GM12878 (cell line): ENCODE measurements around the gene ADRA2B. TPM values are rescaled to one million over a fixed set of nuclear protein-coding genes. Genes with fewer than 3 reads are reported as not detected.

ENCODE experiments used
- ATF7 ChIP-seq: fragments of 450-650 bp; IDR thresholded peaks from 2 replicates; pipeline ENCODE4 v1.6.1; 2016; ENCODE audit warnings: low read depth, mild to moderate bottlenecking
- BCL11A ChIP-seq: IDR thresholded peaks from 2 replicates; pipeline ENCODE4 v1.6.1; 2011; ENCODE audit warnings: low read depth, low read length
- CHD2 ChIP-seq: IDR thresholded peaks from 2 replicates; pipeline ENCODE4 v1.6.1; 2011; ENCODE audit warnings: low read depth, low read length, improper control_type of control experiment, borderline replicate concordance
- ESRRA ChIP-seq: IDR thresholded peaks from 2 replicates; pipeline ENCODE4 v1.6.1; 2012; ENCODE audit warnings: mild to moderate bottlenecking, low read length, improper control_type of control experiment
- MYB ChIP-seq: fragments of 150-350 bp; IDR thresholded peaks from 2 replicates; pipeline ENCODE4 v1.6.1; 2014; ENCODE audit warnings: mild to moderate bottlenecking, low read depth, low read length, borderline replicate concordance
- POLR2AphosphoS5 ChIP-seq: IDR thresholded peaks from 2 replicates; pipeline ENCODE4 v1.6.1; 2011; ENCODE audit warnings: mild to moderate bottlenecking, low read length, inconsistent platforms
- TCF3 ChIP-seq: IDR thresholded peaks from 2 replicates; pipeline ENCODE4 v1.6.1; 2012; ENCODE audit warnings: low read depth, mild to moderate bottlenecking, low read length, borderline replicate concordance; ENCODE audit not compliant: insufficient read depth
- polyA plus RNA-seq, 11 experiments: library from polyadenylated mRNA; depleted of rRNA in 4 of 11; unstranded in 6 of 11; stranded (reverse) in 5 of 11; fragments of >200 nt; fragmentation: Nextera tagmentation in 4 of 11; fragmentation: Illumina TruSeq in 1 of 11; extraction: Ambion mirVana in 4 of 11; extraction: Trizol in 1 of 11; gene quantifications; 1 replicate in 1 of 11; 2 replicates in 10 of 11; pipeline versions ENCODE4 v1.2.1 to v1.2.3, GENCODE V29; 2011 to 2016; ENCODE audit warnings: inconsistent platforms in 2 of 11, missing spikeins in 2 of 11, low read depth in 1 of 11
- total RNA-seq, 4 experiments: library from RNA; depleted of rRNA in 3 of 4; stranded (reverse); fragments of >200 nt in 3 of 4; fragmentation: Illumina TruSeq in 1 of 4; extraction: Trizol in 1 of 4; gene quantifications; 2 replicates each; pipeline versions ENCODE4 v1.2.1 to v1.2.3, GENCODE V29; 2013 to 2021
- TF ChIP-seq, protein P1 (sequence below): IDR thresholded peaks from 2 replicates; pipeline ENCODE4 v1.6.1; 2012; ENCODE audit warnings: mild to moderate bottlenecking, low read depth, low read length
- TF ChIP-seq, protein P2 (sequence below): fragments of 450-650 bp; IDR thresholded peaks from 2 replicates; pipeline ENCODE4 v1.6.1; 2016; ENCODE audit warnings: mild to moderate bottlenecking, moderate library complexity, borderline replicate concordance
- TF ChIP-seq, protein P3 (sequence below): fragments of 150-350 bp; IDR thresholded peaks from 2 replicates; pipeline ENCODE4 v1.6.1; 2016; ENCODE audit warnings: low read depth, low read length
- TF ChIP-seq, protein P4 (sequence below): fragments of 450-650 bp; formaldehyde crosslinking; IDR thresholded peaks from 2 replicates; pipeline ENCODE4 v1.5.0; 2022; ENCODE audit warnings: mild to moderate bottlenecking, missing genetic modification characterization
- TF ChIP-seq, protein P5 (sequence below): fragments of 450-650 bp; IDR thresholded peaks from 2 replicates; pipeline ENCODE4 v1.6.1; 2016; ENCODE audit warnings: mild to moderate bottlenecking

ADRA2B gene
- total and polyA plus RNA-seq, 10 of the 15 experiments (the other 5 are each of a cell fraction or from before 2014, with no cell fraction given), result 0.01 to 0.10 (median 0.04) TPM; not detected in 6

DNA sequence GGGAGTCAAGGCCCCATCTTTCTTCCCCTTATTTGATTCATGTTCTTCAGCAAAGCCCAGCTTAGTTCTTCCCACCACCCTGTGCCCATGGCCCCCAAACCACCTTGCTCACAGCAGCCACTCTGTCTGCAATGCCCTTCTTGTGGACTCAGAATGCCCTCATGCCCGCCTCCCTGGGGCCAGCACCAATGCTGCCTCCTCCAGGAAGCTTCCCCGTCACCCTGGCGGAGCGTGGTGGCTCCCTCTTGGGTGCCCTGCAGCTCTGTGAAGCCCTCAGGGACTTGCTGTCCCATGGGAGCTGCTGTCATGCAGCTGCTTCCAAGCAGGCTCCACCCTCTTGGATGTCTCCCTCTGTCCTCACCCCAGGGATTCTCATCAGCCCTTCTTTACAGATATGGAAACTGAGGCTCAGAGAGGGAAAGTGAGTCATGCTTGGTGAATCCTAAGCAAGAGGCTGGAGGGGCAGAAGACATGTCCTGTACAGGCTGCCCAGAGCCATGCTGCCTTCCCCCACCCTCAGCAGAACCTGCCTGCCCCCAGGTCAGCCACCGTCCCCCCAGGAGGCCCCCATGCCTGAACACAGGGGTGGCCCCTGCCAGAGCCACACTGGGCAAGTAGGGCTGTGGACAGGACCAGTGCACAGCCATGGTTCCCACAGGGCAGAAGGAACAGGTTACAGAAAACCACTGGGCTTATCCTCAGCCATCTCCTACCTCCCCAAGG is 40.7 kb upstream of the ADRA2B start (continued):
- TF ChIP-seq BCL11A (peak; percentile 78), ATF7 (peak; percentile 56), MYB (no peak), CHD2 (peak; percentile 59), TCF3 (no peak), ESRRA (0 out of 2 replicates have a peak, but pooled peaks have one; percentile 39), POLR2AphosphoS5 (no peak)
- TF ChIP-seq, protein P1, sequence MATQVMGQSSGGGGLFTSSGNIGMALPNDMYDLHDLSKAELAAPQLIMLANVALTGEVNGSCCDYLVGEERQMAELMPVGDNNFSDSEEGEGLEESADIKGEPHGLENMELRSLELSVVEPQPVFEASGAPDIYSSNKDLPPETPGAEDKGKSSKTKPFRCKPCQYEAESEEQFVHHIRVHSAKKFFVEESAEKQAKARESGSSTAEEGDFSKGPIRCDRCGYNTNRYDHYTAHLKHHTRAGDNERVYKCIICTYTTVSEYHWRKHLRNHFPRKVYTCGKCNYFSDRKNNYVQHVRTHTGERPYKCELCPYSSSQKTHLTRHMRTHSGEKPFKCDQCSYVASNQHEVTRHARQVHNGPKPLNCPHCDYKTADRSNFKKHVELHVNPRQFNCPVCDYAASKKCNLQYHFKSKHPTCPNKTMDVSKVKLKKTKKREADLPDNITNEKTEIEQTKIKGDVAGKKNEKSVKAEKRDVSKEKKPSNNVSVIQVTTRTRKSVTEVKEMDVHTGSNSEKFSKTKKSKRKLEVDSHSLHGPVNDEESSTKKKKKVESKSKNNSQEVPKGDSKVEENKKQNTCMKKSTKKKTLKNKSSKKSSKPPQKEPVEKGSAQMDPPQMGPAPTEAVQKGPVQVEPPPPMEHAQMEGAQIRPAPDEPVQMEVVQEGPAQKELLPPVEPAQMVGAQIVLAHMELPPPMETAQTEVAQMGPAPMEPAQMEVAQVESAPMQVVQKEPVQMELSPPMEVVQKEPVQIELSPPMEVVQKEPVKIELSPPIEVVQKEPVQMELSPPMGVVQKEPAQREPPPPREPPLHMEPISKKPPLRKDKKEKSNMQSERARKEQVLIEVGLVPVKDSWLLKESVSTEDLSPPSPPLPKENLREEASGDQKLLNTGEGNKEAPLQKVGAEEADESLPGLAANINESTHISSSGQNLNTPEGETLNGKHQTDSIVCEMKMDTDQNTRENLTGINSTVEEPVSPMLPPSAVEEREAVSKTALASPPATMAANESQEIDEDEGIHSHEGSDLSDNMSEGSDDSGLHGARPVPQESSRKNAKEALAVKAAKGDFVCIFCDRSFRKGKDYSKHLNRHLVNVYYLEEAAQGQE, result no peak
- TF ChIP-seq, protein P2, sequence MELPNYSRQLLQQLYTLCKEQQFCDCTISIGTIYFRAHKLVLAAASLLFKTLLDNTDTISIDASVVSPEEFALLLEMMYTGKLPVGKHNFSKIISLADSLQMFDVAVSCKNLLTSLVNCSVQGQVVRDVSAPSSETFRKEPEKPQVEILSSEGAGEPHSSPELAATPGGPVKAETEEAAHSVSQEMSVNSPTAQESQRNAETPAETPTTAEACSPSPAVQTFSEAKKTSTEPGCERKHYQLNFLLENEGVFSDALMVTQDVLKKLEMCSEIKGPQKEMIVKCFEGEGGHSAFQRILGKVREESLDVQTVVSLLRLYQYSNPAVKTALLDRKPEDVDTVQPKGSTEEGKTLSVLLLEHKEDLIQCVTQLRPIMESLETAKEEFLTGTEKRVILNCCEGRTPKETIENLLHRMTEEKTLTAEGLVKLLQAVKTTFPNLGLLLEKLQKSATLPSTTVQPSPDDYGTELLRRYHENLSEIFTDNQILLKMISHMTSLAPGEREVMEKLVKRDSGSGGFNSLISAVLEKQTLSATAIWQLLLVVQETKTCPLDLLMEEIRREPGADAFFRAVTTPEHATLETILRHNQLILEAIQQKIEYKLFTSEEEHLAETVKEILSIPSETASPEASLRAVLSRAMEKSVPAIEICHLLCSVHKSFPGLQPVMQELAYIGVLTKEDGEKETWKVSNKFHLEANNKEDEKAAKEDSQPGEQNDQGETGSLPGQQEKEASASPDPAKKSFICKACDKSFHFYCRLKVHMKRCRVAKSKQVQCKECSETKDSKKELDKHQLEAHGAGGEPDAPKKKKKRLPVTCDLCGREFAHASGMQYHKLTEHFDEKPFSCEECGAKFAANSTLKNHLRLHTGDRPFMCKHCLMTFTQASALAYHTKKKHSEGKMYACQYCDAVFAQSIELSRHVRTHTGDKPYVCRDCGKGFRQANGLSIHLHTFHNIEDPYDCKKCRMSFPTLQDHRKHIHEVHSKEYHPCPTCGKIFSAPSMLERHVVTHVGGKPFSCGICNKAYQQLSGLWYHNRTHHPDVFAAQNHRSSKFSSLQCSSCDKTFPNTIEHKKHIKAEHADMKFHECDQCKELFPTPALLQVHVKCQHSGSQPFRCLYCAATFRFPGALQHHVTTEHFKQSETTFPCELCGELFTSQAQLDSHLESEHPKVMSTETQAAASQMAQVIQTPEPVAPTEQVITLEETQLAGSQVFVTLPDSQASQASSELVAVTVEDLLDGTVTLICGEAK, result no peak
- TF ChIP-seq, protein P3, sequence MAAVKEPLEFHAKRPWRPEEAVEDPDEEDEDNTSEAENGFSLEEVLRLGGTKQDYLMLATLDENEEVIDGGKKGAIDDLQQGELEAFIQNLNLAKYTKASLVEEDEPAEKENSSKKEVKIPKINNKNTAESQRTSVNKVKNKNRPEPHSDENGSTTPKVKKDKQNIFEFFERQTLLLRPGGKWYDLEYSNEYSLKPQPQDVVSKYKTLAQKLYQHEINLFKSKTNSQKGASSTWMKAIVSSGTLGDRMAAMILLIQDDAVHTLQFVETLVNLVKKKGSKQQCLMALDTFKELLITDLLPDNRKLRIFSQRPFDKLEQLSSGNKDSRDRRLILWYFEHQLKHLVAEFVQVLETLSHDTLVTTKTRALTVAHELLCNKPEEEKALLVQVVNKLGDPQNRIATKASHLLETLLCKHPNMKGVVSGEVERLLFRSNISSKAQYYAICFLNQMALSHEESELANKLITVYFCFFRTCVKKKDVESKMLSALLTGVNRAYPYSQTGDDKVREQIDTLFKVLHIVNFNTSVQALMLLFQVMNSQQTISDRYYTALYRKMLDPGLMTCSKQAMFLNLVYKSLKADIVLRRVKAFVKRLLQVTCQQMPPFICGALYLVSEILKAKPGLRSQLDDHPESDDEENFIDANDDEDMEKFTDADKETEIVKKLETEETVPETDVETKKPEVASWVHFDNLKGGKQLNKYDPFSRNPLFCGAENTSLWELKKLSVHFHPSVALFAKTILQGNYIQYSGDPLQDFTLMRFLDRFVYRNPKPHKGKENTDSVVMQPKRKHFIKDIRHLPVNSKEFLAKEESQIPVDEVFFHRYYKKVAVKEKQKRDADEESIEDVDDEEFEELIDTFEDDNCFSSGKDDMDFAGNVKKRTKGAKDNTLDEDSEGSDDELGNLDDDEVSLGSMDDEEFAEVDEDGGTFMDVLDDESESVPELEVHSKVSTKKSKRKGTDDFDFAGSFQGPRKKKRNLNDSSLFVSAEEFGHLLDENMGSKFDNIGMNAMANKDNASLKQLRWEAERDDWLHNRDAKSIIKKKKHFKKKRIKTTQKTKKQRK, result no peak
- TF ChIP-seq, protein P4, sequence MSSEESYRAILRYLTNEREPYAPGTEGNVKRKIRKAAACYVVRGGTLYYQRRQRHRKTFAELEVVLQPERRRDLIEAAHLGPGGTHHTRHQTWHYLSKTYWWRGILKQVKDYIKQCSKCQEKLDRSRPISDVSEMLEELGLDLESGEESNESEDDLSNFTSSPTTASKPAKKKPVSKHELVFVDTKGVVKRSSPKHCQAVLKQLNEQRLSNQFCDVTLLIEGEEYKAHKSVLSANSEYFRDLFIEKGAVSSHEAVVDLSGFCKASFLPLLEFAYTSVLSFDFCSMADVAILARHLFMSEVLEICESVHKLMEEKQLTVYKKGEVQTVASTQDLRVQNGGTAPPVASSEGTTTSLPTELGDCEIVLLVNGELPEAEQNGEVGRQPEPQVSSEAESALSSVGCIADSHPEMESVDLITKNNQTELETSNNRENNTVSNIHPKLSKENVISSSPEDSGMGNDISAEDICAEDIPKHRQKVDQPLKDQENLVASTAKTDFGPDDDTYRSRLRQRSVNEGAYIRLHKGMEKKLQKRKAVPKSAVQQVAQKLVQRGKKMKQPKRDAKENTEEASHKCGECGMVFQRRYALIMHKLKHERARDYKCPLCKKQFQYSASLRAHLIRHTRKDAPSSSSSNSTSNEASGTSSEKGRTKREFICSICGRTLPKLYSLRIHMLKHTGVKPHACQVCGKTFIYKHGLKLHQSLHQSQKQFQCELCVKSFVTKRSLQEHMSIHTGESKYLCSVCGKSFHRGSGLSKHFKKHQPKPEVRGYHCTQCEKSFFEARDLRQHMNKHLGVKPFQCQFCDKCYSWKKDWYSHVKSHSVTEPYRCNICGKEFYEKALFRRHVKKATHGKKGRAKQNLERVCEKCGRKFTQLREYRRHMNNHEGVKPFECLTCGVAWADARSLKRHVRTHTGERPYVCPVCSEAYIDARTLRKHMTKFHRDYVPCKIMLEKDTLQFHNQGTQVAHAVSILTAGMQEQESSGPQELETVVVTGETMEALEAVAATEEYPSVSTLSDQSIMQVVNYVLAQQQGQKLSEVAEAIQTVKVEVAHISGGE (CRISPR knock-in tag), result no peak
- TF ChIP-seq, protein P5, sequence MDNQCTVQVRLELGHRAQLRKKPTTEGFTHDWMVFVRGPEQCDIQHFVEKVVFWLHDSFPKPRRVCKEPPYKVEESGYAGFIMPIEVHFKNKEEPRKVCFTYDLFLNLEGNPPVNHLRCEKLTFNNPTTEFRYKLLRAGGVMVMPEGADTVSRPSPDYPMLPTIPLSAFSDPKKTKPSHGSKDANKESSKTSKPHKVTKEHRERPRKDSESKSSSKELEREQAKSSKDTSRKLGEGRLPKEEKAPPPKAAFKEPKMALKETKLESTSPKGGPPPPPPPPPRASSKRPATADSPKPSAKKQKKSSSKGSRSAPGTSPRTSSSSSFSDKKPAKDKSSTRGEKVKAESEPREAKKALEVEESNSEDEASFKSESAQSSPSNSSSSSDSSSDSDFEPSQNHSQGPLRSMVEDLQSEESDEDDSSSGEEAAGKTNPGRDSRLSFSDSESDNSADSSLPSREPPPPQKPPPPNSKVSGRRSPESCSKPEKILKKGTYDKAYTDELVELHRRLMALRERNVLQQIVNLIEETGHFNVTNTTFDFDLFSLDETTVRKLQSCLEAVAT, result peak; percentile 62; the same call in 1 of the 2 replicates
